Measurements from ENCODE around the gene IL22.

DNA sequence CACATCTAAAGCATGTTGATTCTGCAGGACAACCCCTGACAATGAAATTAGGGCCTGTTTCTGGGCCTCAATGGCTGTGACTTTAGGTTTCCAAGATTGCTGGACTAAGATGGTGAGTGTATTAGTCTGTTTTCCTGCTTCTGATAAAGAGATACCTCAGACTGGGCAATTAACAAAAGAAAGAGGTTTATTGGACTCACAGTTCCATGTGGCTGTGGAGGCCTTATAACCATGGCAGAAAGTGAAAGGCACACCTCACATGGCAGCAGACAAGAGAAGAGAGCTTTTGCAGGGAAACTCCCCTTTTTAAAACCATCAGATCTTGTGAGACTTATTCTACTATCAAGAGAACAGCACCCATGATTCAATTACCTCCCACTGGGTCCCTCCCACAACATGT is 10.6 kb downstream of the IL22 start:
- TF ChIP-seq, protein P1, sequence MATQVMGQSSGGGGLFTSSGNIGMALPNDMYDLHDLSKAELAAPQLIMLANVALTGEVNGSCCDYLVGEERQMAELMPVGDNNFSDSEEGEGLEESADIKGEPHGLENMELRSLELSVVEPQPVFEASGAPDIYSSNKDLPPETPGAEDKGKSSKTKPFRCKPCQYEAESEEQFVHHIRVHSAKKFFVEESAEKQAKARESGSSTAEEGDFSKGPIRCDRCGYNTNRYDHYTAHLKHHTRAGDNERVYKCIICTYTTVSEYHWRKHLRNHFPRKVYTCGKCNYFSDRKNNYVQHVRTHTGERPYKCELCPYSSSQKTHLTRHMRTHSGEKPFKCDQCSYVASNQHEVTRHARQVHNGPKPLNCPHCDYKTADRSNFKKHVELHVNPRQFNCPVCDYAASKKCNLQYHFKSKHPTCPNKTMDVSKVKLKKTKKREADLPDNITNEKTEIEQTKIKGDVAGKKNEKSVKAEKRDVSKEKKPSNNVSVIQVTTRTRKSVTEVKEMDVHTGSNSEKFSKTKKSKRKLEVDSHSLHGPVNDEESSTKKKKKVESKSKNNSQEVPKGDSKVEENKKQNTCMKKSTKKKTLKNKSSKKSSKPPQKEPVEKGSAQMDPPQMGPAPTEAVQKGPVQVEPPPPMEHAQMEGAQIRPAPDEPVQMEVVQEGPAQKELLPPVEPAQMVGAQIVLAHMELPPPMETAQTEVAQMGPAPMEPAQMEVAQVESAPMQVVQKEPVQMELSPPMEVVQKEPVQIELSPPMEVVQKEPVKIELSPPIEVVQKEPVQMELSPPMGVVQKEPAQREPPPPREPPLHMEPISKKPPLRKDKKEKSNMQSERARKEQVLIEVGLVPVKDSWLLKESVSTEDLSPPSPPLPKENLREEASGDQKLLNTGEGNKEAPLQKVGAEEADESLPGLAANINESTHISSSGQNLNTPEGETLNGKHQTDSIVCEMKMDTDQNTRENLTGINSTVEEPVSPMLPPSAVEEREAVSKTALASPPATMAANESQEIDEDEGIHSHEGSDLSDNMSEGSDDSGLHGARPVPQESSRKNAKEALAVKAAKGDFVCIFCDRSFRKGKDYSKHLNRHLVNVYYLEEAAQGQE (IDR thresholded peaks at IDR 0.05; ENCODE audit: borderline replicate concordance): no peak
- TF ChIP-seq, protein P1 (CRISPR knock-in tag; IDR thresholded peaks at IDR 0.05; ENCODE audit: low read depth): no peak
- TF ChIP-seq SIX5 (IDR thresholded peaks at IDR 0.05; ENCODE audit: borderline replicate concordance in 1 of 2, insufficient read depth in 1 of 2, low read depth in 1 of 2, low read length in 2 of 2) (no peak), ZNF324 (CRISPR knock-in tag; IDR thresholded peaks at IDR 0.05) (no peak), MYNN (IDR thresholded peaks at IDR 0.05) (no peak), MYNN (CRISPR knock-in tag; IDR thresholded peaks at IDR 0.05) (no peak), ZBTB7A (IDR thresholded peaks at IDR 0.05; ENCODE audit: borderline replicate concordance, control insufficient read depth, low read depth, low read length) (no peak), CEBPB (tag; IDR thresholded peaks at IDR 0.05) (no peak), SREBF1 (IDR thresholded peaks at IDR 0.05; ENCODE audit: borderline replicate concordance, low read depth, low read length) (no peak), ZNF3 (CRISPR knock-in tag; IDR thresholded peaks at IDR 0.05) (no peak), CHD2 (IDR thresholded peaks at IDR 0.05; ENCODE audit: low read depth, low read length) (no peak), JUNB (CRISPR knock-in tag; conservative IDR thresholded peaks at IDR 0.05) (no peak), NFIC (IDR thresholded peaks at IDR 0.05) (no peak)
- TF ChIP-seq, protein P2, sequence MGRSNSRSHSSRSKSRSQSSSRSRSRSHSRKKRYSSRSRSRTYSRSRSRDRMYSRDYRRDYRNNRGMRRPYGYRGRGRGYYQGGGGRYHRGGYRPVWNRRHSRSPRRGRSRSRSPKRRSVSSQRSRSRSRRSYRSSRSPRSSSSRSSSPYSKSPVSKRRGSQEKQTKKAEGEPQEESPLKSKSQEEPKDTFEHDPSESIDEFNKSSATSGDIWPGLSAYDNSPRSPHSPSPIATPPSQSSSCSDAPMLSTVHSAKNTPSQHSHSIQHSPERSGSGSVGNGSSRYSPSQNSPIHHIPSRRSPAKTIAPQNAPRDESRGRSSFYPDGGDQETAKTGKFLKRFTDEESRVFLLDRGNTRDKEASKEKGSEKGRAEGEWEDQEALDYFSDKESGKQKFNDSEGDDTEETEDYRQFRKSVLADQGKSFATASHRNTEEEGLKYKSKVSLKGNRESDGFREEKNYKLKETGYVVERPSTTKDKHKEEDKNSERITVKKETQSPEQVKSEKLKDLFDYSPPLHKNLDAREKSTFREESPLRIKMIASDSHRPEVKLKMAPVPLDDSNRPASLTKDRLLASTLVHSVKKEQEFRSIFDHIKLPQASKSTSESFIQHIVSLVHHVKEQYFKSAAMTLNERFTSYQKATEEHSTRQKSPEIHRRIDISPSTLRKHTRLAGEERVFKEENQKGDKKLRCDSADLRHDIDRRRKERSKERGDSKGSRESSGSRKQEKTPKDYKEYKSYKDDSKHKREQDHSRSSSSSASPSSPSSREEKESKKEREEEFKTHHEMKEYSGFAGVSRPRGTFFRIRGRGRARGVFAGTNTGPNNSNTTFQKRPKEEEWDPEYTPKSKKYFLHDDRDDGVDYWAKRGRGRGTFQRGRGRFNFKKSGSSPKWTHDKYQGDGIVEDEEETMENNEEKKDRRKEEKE (IDR thresholded peaks at IDR 0.05; ENCODE audit: borderline replicate concordance in 1 of 2, control insufficient read depth in 1 of 2, low read depth in 2 of 2, low read length in 1 of 2): no peak
- TF ChIP-seq, protein P3, sequence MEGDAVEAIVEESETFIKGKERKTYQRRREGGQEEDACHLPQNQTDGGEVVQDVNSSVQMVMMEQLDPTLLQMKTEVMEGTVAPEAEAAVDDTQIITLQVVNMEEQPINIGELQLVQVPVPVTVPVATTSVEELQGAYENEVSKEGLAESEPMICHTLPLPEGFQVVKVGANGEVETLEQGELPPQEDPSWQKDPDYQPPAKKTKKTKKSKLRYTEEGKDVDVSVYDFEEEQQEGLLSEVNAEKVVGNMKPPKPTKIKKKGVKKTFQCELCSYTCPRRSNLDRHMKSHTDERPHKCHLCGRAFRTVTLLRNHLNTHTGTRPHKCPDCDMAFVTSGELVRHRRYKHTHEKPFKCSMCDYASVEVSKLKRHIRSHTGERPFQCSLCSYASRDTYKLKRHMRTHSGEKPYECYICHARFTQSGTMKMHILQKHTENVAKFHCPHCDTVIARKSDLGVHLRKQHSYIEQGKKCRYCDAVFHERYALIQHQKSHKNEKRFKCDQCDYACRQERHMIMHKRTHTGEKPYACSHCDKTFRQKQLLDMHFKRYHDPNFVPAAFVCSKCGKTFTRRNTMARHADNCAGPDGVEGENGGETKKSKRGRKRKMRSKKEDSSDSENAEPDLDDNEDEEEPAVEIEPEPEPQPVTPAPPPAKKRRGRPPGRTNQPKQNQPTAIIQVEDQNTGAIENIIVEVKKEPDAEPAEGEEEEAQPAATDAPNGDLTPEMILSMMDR (IDR thresholded peaks at IDR 0.05 in 2 of 3, conservative IDR thresholded peaks at IDR 0.05 in 1 of 3; ENCODE audit: insufficient read depth in 2 of 3, low read depth in 1 of 3, low read length in 3 of 3): no peak
- TF ChIP-seq, protein P4, sequence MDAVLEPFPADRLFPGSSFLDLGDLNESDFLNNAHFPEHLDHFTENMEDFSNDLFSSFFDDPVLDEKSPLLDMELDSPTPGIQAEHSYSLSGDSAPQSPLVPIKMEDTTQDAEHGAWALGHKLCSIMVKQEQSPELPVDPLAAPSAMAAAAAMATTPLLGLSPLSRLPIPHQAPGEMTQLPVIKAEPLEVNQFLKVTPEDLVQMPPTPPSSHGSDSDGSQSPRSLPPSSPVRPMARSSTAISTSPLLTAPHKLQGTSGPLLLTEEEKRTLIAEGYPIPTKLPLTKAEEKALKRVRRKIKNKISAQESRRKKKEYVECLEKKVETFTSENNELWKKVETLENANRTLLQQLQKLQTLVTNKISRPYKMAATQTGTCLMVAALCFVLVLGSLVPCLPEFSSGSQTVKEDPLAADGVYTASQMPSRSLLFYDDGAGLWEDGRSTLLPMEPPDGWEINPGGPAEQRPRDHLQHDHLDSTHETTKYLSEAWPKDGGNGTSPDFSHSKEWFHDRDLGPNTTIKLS (IDR thresholded peaks at IDR 0.05; ENCODE audit: borderline replicate concordance, low read depth): no peak
